Stomach (tissue), 9 donors: ENCODE results near the gene RAB18. TPM values are rescaled to one million over a fixed set of nuclear protein-coding genes. Genes with fewer than 3 reads are reported as not detected.
A peak's percentile ranks its signal among the peaks of the same experiment; 100 is the strongest.
"Not testable (repeated sequence)": the region's sequence is repeated elsewhere in the genome, so short reads cannot be mapped to it uniquely, and the experiment has no call there.

Experiments
- DNase-seq, 2 donors: peaks; one replicate each; pipeline versions ENCODE4 v3.0.0 to v3.0.0-alpha.2; 2013 to 2019
- H3K27ac ChIP-seq, 5 donors: fragments of 200-600 bp in 4 of 5; sonication (generic) in 4 of 5; one replicate each; pipeline ENCODE4 v1.5.1; 2013 to 2019; ENCODE audit warnings: mild to moderate bottlenecking in 1 of 5, moderate library complexity in 1 of 5
- H3K27me3 ChIP-seq, 3 donors: fragments of 200-600 bp; sonication (generic); one replicate each; pipeline ENCODE4 v1.5.1; 2017 to 2019; ENCODE audit warnings: mixed run types in 1 of 3
- H3K36me3 ChIP-seq, 4 donors: fragments of 200-600 bp; sonication (generic); 1 replicate in 3 of 4; 2 replicates in 1 of 4; pipeline ENCODE4 v1.5.1; 2016 to 2019
- H3K4me1 ChIP-seq, 4 donors: fragments of 200-600 bp; sonication (generic); one replicate each; pipeline ENCODE4 v1.5.1; 2016 to 2019
- H3K4me3 ChIP-seq, 4 donors: fragments of 200-600 bp; sonication (generic) in 3 of 4; one replicate each; pipeline ENCODE4 v1.5.1; 2016 to 2019; ENCODE audit warnings: mild to moderate bottlenecking in 1 of 4
- H3K9me3 ChIP-seq, 4 donors: fragments of 200-600 bp; sonication (generic); one replicate each; pipeline ENCODE4 v1.5.1; 2016 to 2019
- EP300 ChIP-seq: sonication (generic); formaldehyde crosslinking; IDR thresholded peaks from one replicate; pipeline ENCODE4 v1.6.1; 2017; ENCODE audit warnings: antibody characterized with exemption
- POLR2A ChIP-seq, 4 donors: fragments of 450-650 bp; IDR thresholded peaks; one replicate each; pipeline ENCODE4 v1.6.1; 2016; ENCODE audit warnings: antibody characterized with exemption in 4 of 4, control low read depth in 2 of 4, mild to moderate bottlenecking in 1 of 4, moderate library complexity in 1 of 4
- POLR2AphosphoS5 ChIP-seq, 3 donors: sonication (generic); formaldehyde crosslinking; IDR thresholded peaks; one replicate each; pipeline ENCODE4 v1.6.1; 2016; ENCODE audit warnings: antibody characterized with exemption in 3 of 3
- WGBS, 5 donors: extraction: QIAGEN DNeasy Blood & Tissue Kit in 3 of 5; methylation state at CpG; one replicate each; pipeline versions ENCODE4 v1.1.5 to v1.1.7; 2013 to 2018; 5-methylcytosine and 5-hydroxymethylcytosine counted together
- intact Hi-C: fragments of 100-400 bp; cut with DNase I; formaldehyde crosslinking; loops from one replicate; pipeline ENCODE4 v1.15.1; 2023; ENCODE audit warnings: low total_unique reads
- polyA plus RNA-seq, 3 donors: library from polyadenylated mRNA; stranded (reverse); fragments of 200-250 nt; gene quantifications; one replicate each; pipeline ENCODE4 v1.2.3, GENCODE V29; 2013
- total RNA-seq, 5 donors: library from RNA; depleted of rRNA; stranded (reverse); fragments of >200 nt; gene quantifications; one replicate each; pipeline versions ENCODE4 v1.1.0 to v1.2.3, GENCODE V29; 2014 to 2016
- TF ChIP-seq, protein P1 (sequence below), 7 experiments: fragments of 450-650 bp in 4 of 7; fragments of 200-600 bp in 3 of 7; sonication (generic) in 3 of 7; IDR thresholded peaks; one replicate each; pipeline ENCODE4 v1.5.1; 2016 to 2019; ENCODE audit warnings: antibody characterized with exemption in 7 of 7, control low read depth in 2 of 7, mild to moderate bottlenecking in 1 of 7
- donor health status: healthy with polysubstance abuse.
- donor health status: Bipolar disorder and iron deficiency.
- donor health status: healthy.

RAB18 gene
- total and polyA plus RNA-seq, 8 donors, result 4.9 to 111 (median 35.1) TPM

GRCh38 chr10:27568196-27569175 is 64.4 kb downstream of the RAB18 start:
- TF ChIP-seq, protein P1, sequence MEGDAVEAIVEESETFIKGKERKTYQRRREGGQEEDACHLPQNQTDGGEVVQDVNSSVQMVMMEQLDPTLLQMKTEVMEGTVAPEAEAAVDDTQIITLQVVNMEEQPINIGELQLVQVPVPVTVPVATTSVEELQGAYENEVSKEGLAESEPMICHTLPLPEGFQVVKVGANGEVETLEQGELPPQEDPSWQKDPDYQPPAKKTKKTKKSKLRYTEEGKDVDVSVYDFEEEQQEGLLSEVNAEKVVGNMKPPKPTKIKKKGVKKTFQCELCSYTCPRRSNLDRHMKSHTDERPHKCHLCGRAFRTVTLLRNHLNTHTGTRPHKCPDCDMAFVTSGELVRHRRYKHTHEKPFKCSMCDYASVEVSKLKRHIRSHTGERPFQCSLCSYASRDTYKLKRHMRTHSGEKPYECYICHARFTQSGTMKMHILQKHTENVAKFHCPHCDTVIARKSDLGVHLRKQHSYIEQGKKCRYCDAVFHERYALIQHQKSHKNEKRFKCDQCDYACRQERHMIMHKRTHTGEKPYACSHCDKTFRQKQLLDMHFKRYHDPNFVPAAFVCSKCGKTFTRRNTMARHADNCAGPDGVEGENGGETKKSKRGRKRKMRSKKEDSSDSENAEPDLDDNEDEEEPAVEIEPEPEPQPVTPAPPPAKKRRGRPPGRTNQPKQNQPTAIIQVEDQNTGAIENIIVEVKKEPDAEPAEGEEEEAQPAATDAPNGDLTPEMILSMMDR (IDR thresholded peaks at IDR 0.05), result no peak
- TF ChIP-seq POLR2A (IDR thresholded peaks at IDR 0.05), result no peak
- TF ChIP-seq EP300, result no peak
- no peak for TF ChIP-seq POLR2AphosphoS5 (IDR thresholded peaks at IDR 0.05)
- no peak for DNase-seq
- WGBS, 5 donors, result 78 to 87% (median 80%) methylated on average over 7 of the region's 7 CpGs
- no peaks in the 10 kb centered on the region for H3K27me3 ChIP-seq
- intact Hi-C loops, result no loop called here
- no peaks in the 10 kb centered on the region for H3K9me3 ChIP-seq
- no peaks in the 10 kb centered on the region for H3K4me1 ChIP-seq
- H3K36me3 ChIP-seq, result no peaks in the 10 kb centered on the region
- no peak overlapping the region for H3K4me3 ChIP-seq
- H3K27ac ChIP-seq, result peak overlapping the region in 1 of 5 donors; percentile 20

DNA sequence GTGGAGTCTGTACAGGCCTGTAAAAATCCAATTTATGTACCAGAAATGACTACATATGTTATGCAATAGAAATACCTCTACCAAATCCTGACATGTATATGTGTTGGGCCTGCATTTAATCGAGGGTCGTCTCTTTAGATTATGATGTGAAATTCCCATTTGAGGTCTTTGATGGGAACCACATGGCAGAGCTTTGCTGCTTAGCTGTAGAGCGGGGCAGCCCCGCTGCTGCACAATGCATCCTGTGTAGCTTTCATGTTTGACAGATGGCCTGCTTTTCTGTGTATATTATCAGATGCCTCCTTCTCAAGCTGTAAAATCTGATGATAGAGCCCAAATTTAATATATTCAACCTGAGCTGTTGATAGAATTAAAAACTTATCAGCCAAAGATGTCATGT is 65.8 kb downstream of the RAB18 start:
- Histone ChIP-seq H3K27ac (no peak overlapping the region), H3K9me3 (no peaks in the 10 kb centered on the region), H3K4me1 (no peaks in the 10 kb centered on the region), H3K4me3 (no peak overlapping the region), H3K36me3 (no peaks in the 10 kb centered on the region), H3K27me3 (no peaks in the 10 kb centered on the region)
- DNase-seq, result peak in 1 of 2 donors; percentile 30
- intact Hi-C loops, result no loop called here
- TF ChIP-seq EP300 (no peak), POLR2AphosphoS5 (IDR thresholded peaks at IDR 0.05) (no peak)
- TF ChIP-seq, protein P1 (IDR thresholded peaks at IDR 0.05), result no peak
- 80 to 92% (median 84%) methylated on average over 4 of the region's 4 CpGs for WGBS, 5 donors

- not testable (repeated sequence) for H3K27ac ChIP-seq
Measured at GRCh38 chr10:27577038-27577437, 72.9 kb downstream of the RAB18 start.

DNA sequence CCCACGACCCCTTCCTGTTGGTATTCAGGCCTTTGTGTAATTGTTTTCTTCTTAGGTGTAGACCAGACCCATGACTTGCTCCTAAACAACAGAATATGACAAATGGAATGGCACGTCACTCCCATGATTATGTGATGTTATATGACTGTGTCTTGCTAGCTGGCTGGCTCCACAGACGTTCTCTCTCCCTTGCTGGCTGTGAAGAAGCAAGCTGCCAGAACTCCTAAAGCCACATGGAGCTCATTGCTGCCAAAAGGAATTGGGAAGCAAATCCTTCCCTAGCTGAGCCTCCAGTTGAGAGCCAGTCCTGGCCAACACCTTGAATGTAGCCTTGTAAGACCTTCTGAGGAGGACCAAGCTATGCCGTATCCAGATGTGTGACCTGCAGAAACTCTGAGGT is 74.2 kb downstream of the RAB18 start:
- no peak for TF ChIP-seq EP300
- TF ChIP-seq POLR2AphosphoS5 (IDR thresholded peaks at IDR 0.05), result no peak
- TF ChIP-seq POLR2A (IDR thresholded peaks at IDR 0.05), result no peak
- TF ChIP-seq, protein P1 (IDR thresholded peaks at IDR 0.05), result no peak
- Histone ChIP-seq H3K9me3 (peaks cover 0 to 1% (median 0%) of the 10 kb centered on the region in 4 donors), H3K36me3 (no peaks in the 10 kb centered on the region), H3K4me3 (no peak overlapping the region), H3K4me1 (no peaks in the 10 kb centered on the region), H3K27me3 (no peaks in the 10 kb centered on the region), H3K27ac (no peak overlapping the region)
- intact Hi-C loops, result no loop called here
- WGBS, 5 donors, result 64 to 72% (median 67%) methylated on average over 3 to 4 of the region's 4 CpGs
- no peak for DNase-seq

More at GRCh38 chr10:27577038-27577437, 72.9 kb downstream of the RAB18 start:
- H3K27me3 ChIP-seq, H3K4me3 ChIP-seq, H3K36me3 ChIP-seq, DNase-seq, H3K9me3 ChIP-seq, intact Hi-C loops, H3K4me1 ChIP-seq: not testable (repeated sequence)
- WGBS, 5 donors, result 89 to 96% (median 92%) methylated on average over 5 of the region's 5 CpGs

DNA sequence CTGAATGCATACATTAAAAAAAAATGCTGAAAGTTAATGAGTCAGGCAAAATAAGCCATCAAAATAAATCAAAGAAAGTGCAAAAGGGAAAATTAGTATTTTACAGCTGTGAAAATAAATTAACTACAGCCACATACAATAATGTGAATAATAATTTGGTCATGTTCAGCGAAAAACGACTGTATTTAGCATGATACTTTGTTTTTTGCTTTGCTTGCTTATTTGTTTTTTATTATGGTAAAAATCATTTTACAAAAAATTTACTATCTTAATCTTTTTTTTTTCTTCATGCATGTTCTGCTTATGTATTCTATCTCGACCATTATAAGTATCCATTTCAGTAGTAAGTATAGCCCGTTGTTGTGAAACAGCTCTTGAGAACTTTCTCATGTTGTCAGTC is 77.1 kb downstream of the RAB18 start:
- intact Hi-C loops, result no loop called here
- no peak for DNase-seq
- Histone ChIP-seq H3K4me3 (no peak overlapping the region), H3K27ac (no peak overlapping the region), H3K36me3 (peaks cover 0 to 11% (median 0%) of the 10 kb centered on the region in 4 donors), H3K9me3 (peaks cover 0 to 4% (median 0%) of the 10 kb centered on the region in 4 donors), H3K4me1 (no peaks in the 10 kb centered on the region), H3K27me3 (no peaks in the 10 kb centered on the region)
- TF ChIP-seq EP300 (no peak), POLR2A (IDR thresholded peaks at IDR 0.05) (no peak), POLR2AphosphoS5 (IDR thresholded peaks at IDR 0.05) (no peak)
- TF ChIP-seq, protein P1 (IDR thresholded peaks at IDR 0.05), result no peak
- 84 to 87% (median 85%) methylated on average over 4 of the region's 4 CpGs for WGBS, 5 donors
